ENCODE data around the gene CCDC159. TPM values are rescaled to one million over a fixed set of nuclear protein-coding genes. Genes with fewer than 3 reads are reported as not detected.
A peak's percentile ranks its signal among the peaks of the same experiment; 100 is the strongest.

Gene CCDC159
- total and polyA plus RNA-seq, 9 donors: 21.0 to 41.9 (median 30.7) TPM

- peak in 1 of 5 donors; percentile 8 for DNase-seq
- intact Hi-C loops (cut with DNase I): loop anchor here in 1 of 4 donors (5.0 kb wide), 1 partner anchor 43 kb away; no protein-coding TSS in a partner anchor
- WGBS, 3 donors: 88 to 92% (median 90%) methylated on average over 17 of the region's 17 CpGs
- Histone ChIP-seq H3K9me3 (no peaks in the 10 kb centered on the region), H3K4me1 (ENCODE audit: insufficient read depth) (peaks cover 4% of the 10 kb centered on the region), H3K36me3 (no peaks in the 10 kb centered on the region), H3K27me3 (no peaks in the 10 kb centered on the region), H3K4me3 (no peak overlapping the region), H3K27ac (no peak overlapping the region)
- TF ChIP-seq CTCF (IDR thresholded peaks at IDR 0.05) (no peak), POLR2A (IDR thresholded peaks at IDR 0.05) (no peak), EP300 (IDR thresholded peaks at IDR 0.05) (no peak)
Observed at GRCh38 chr19:11335449-11336146, 10.7 kb upstream of the CCDC159 start.

- no peaks in the 10 kb centered on the region for H3K27me3 ChIP-seq
- WGBS, 3 donors: 77 to 84% (median 84%) methylated on average over 14 of the region's 14 CpGs
- H3K36me3 ChIP-seq: no peaks in the 10 kb centered on the region
- peaks cover 4% of the 10 kb centered on the region for H3K4me1 ChIP-seq (ENCODE audit: insufficient read depth)
- DNase-seq: peak in 1 of 5 donors; percentile 23
- TF ChIP-seq CTCF (IDR thresholded peaks at IDR 0.05) (no peak), EP300 (IDR thresholded peaks at IDR 0.05) (no peak), POLR2A (IDR thresholded peaks at IDR 0.05) (no peak)
- no peak overlapping the region for H3K27ac ChIP-seq
- intact Hi-C loops (cut with DNase I): loop anchor here in 1 of 4 donors (5.0 kb wide), 1 partner anchor 45 kb away; no protein-coding TSS in a partner anchor
- H3K9me3 ChIP-seq: no peaks in the 10 kb centered on the region
- H3K4me3 ChIP-seq: no peak overlapping the region
Observed at GRCh38 chr19:11337080-11337479, 9.2 kb upstream of the CCDC159 start.

- H3K9me3 ChIP-seq: no peaks in the 10 kb centered on the region
- no peaks in the 10 kb centered on the region for H3K36me3 ChIP-seq
- peaks cover 4% of the 10 kb centered on the region for H3K4me1 ChIP-seq (ENCODE audit: insufficient read depth)
- DNase-seq: no peak
- intact Hi-C loops (cut with DNase I): loop anchor here in 1 of 4 donors (5.0 kb wide), 1 partner anchor 46 kb away; no protein-coding TSS in a partner anchor
- H3K27ac ChIP-seq: no peak overlapping the region
- no peak overlapping the region for H3K4me3 ChIP-seq
- H3K27me3 ChIP-seq: no peaks in the 10 kb centered on the region
- WGBS, 3 donors: 94 to 98% (median 96%) methylated on average over 7 of the region's 7 CpGs
- no peak for TF ChIP-seq CTCF (IDR thresholded peaks at IDR 0.05)
- TF ChIP-seq EP300 (IDR thresholded peaks at IDR 0.05): no peak
- TF ChIP-seq POLR2A (IDR thresholded peaks at IDR 0.05): no peak
Observed at GRCh38 chr19:11338121-11338520, 8.2 kb upstream of the CCDC159 start.

GRCh38 chr19:11338569-11339253 is 7.6 kb upstream of the CCDC159 start:
- WGBS, 3 donors: 35 to 50% (median 43%) methylated on average over 21 of the region's 21 CpGs
- intact Hi-C loops (cut with DNase I): loop anchor here in 1 of 4 donors (5.0 kb wide), 1 partner anchor 46 kb away; no protein-coding TSS in a partner anchor
- Histone ChIP-seq H3K27me3 (no peaks in the 10 kb centered on the region), H3K36me3 (no peaks in the 10 kb centered on the region), H3K4me1 (ENCODE audit: insufficient read depth) (peaks cover 8% of the 10 kb centered on the region), H3K27ac (peak overlapping the region; percentile 78 to 80), H3K4me3 (peak overlapping the region; percentile 95), H3K9me3 (no peaks in the 10 kb centered on the region)
- DNase-seq: peak in 1 of 5 donors; percentile 39
- no peak for TF ChIP-seq CTCF (IDR thresholded peaks at IDR 0.05)
- no peak for TF ChIP-seq EP300 (IDR thresholded peaks at IDR 0.05)
- no peak for TF ChIP-seq POLR2A (IDR thresholded peaks at IDR 0.05)
